Measurements from ENCODE around the gene SPTBN1.

SPTBN1 gene

DNA sequence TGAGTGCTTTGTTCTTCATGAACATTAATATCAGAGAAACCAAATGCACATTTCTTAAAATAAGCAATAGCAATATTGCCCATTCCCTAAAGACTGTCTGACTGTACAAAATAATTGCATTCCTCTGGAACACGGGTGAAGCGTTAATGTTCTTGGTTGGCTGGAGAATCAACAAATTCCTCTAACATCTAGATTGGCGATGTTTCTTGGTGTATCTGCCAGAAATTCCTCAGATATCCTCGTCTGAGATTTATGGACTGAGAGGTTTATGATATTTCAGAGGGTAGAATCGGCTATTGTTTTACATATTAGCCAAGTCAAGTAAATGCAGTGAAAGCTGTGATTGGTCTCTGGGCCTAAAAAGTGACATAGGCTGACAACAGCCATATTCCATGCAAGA lies 27.1 kb upstream of the SPTBN1 start:
- Histone ChIP-seq H3K4me1 (ENCODE audit: insufficient read depth, low read length) (no peaks in the 10 kb centered on the region), H3K4me2 (ENCODE audit: insufficient read depth, low read length) (no peak overlapping the region), H2AFZ (ENCODE audit: low read depth, low read length) (no peak overlapping the region)

DNA sequence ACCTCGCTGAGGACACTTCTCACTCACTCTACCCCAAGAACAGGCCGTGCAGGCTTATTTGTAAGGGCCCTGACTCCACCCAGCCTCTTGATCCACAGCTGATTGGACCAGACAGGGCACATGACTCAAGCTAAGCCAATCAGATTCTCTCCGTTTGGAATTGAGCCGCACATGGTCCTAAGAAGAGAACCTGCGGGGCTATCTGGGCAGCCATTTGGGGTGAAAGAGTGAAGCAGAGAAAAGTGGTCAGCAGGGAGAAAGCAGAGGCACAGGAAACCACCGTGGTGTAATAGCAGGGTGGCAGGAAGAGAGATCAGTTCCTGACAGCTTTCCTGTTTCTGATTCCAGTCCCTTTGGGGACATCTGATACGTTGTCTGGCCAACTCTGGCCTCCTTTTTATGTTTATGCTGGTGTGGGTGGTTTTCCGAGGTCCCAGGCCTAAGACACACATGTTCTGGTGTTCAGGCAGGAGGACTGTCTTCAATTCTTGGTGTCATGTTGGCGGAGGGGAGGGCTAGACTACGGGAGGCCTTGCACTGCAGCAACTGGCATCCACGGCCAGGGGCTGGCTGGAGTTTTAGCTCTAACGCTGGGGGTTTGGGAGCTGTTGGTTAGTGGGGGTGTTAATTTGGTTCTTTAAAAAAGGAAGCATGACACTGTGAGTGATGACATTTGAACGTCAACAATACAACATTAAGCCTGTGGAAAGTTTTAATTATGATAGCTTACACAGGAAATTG lies 26.1 kb upstream of the SPTBN1 start:
- Histone ChIP-seq H4K20me1 (ENCODE audit: insufficient read depth, low read length) (no peaks in the 10 kb centered on the region), H2AFZ (ENCODE audit: low read depth, low read length) (no peak overlapping the region), H3K36me3 (ENCODE audit: insufficient read depth, low read length) (no peaks in the 10 kb centered on the region), H3K4me1 (ENCODE audit: insufficient read depth, low read length) (no peaks in the 10 kb centered on the region), H3K4me2 (ENCODE audit: insufficient read depth, low read length) (no peak overlapping the region), H3K79me2 (ENCODE audit: insufficient read depth, low read length) (no peaks in the 10 kb centered on the region), H3K27me3 (ENCODE audit: insufficient read depth, low read length, poor library complexity) (no peaks in the 10 kb centered on the region), H3K9me3 (ENCODE audit: insufficient read depth, low read length, severe bottlenecking) (no peaks in the 10 kb centered on the region), H3K27ac (ENCODE audit: low read length) (no peak overlapping the region), H3K4me3 (ENCODE audit: low read depth in 1 of 2, low read length in 2 of 2) (no peak overlapping the region), H3K9ac (ENCODE audit: low read depth, low read length) (no peak overlapping the region)
- ATAC-seq (ENCODE audit: insufficient read depth, low read depth) = no peak
- no peak for DNase-seq
- no peak for TF ChIP-seq EZH2 (IDR thresholded peaks at IDR 0.05; ENCODE audit: borderline replicate concordance, low read depth, low read length, severe bottlenecking)
- TF ChIP-seq, protein P1, sequence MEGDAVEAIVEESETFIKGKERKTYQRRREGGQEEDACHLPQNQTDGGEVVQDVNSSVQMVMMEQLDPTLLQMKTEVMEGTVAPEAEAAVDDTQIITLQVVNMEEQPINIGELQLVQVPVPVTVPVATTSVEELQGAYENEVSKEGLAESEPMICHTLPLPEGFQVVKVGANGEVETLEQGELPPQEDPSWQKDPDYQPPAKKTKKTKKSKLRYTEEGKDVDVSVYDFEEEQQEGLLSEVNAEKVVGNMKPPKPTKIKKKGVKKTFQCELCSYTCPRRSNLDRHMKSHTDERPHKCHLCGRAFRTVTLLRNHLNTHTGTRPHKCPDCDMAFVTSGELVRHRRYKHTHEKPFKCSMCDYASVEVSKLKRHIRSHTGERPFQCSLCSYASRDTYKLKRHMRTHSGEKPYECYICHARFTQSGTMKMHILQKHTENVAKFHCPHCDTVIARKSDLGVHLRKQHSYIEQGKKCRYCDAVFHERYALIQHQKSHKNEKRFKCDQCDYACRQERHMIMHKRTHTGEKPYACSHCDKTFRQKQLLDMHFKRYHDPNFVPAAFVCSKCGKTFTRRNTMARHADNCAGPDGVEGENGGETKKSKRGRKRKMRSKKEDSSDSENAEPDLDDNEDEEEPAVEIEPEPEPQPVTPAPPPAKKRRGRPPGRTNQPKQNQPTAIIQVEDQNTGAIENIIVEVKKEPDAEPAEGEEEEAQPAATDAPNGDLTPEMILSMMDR (IDR thresholded peaks at IDR 0.05; ENCODE audit: borderline replicate concordance, extremely low read depth, low read length, poor library complexity, severe bottlenecking) = no peak

More for the DNA sequence above, 27.1 kb upstream of the SPTBN1 start:
- ATAC-seq (ENCODE audit: insufficient read depth, low read depth) = no peak
- H3K79me2 ChIP-seq (ENCODE audit: insufficient read depth, low read length) = no peaks in the 10 kb centered on the region
- no peak overlapping the region for H3K27ac ChIP-seq (ENCODE audit: low read length)
- TF ChIP-seq EZH2 (IDR thresholded peaks at IDR 0.05; ENCODE audit: borderline replicate concordance, low read depth, low read length, severe bottlenecking) = no peak
- TF ChIP-seq, protein P1 (IDR thresholded peaks at IDR 0.05; ENCODE audit: borderline replicate concordance, extremely low read depth, low read length, poor library complexity, severe bottlenecking) = no peak
- no peak for DNase-seq
- H4K20me1 ChIP-seq (ENCODE audit: insufficient read depth, low read length) = no peaks in the 10 kb centered on the region
- H3K36me3 ChIP-seq (ENCODE audit: insufficient read depth, low read length) = no peaks in the 10 kb centered on the region
- H3K4me3 ChIP-seq (ENCODE audit: low read depth in 1 of 2, low read length in 2 of 2) = no peak overlapping the region
- no peaks in the 10 kb centered on the region for H3K27me3 ChIP-seq (ENCODE audit: insufficient read depth, low read length, poor library complexity)
- no peak overlapping the region for H3K9ac ChIP-seq (ENCODE audit: low read depth, low read length)
- H3K9me3 ChIP-seq (ENCODE audit: insufficient read depth, low read length, severe bottlenecking) = no peaks in the 10 kb centered on the region

DNA sequence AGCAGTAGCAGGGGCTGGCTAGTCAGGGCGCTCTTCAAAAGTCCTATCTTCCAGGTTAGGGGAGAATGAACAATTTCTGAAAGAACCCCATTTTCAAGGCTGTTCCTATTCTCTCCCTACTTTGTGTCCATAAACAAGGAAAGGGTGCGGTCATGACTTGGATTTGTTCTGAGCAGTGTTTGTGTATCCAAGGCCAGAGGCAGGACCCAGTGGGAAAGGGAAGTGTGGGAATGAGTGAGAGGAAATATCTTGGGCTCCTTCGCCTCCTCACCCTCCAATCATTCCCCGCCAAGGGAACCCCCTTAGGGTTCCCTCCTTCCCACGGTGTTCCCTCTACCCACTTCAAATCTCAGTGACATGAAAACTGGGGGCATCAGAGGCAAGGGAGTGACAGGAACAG lies 25.5 kb upstream of the SPTBN1 start:
- Histone ChIP-seq H3K27ac (ENCODE audit: low read length) (no peak overlapping the region), H2AFZ (ENCODE audit: low read depth, low read length) (no peak overlapping the region), H3K4me2 (ENCODE audit: insufficient read depth, low read length) (no peak overlapping the region), H3K9ac (ENCODE audit: low read depth, low read length) (no peak overlapping the region), H3K79me2 (ENCODE audit: insufficient read depth, low read length) (no peaks in the 10 kb centered on the region), H3K36me3 (ENCODE audit: insufficient read depth, low read length) (no peaks in the 10 kb centered on the region), H3K4me3 (ENCODE audit: low read depth in 1 of 2, low read length in 2 of 2) (no peak overlapping the region), H3K4me1 (ENCODE audit: insufficient read depth, low read length) (no peaks in the 10 kb centered on the region), H3K27me3 (ENCODE audit: insufficient read depth, low read length, poor library complexity) (no peaks in the 10 kb centered on the region), H3K9me3 (ENCODE audit: insufficient read depth, low read length, severe bottlenecking) (no peaks in the 10 kb centered on the region), H4K20me1 (ENCODE audit: insufficient read depth, low read length) (no peaks in the 10 kb centered on the region)
- no peak for DNase-seq
- no peak for ATAC-seq (ENCODE audit: insufficient read depth, low read depth)
- TF ChIP-seq EZH2 (IDR thresholded peaks at IDR 0.05; ENCODE audit: borderline replicate concordance, low read depth, low read length, severe bottlenecking) = no peak
- TF ChIP-seq, protein P1 (IDR thresholded peaks at IDR 0.05; ENCODE audit: borderline replicate concordance, extremely low read depth, low read length, poor library complexity, severe bottlenecking) = no peak

All from DND-41 (cell line).